Nephron progenitor cell (in vitro differentiated cells): ENCODE measurements around the gene PPP1R1B.

ENCODE experiments used
- DNase-seq: peaks from one replicate; pipeline ENCODE4 v3.0.0; 2021
- H3K27ac Mint-ChIP-seq: 2 replicates; pipeline ENCODE4 v1.8.0; 2021; ENCODE audit warnings: mild to moderate bottlenecking, moderate library complexity, mixed read lengths
- H3K27me3 Mint-ChIP-seq: 2 replicates; pipeline ENCODE4 v1.8.0; 2021; ENCODE audit warnings: mild to moderate bottlenecking, low read depth, mixed read lengths; ENCODE audit not compliant: poor library complexity
- H3K36me3 Mint-ChIP-seq: 2 replicates; pipeline ENCODE4 v1.8.0; 2021; ENCODE audit warnings: low read depth, mixed read lengths
- H3K4me1 Mint-ChIP-seq: 2 replicates; pipeline ENCODE4 v1.8.0; 2021; ENCODE audit warnings: mixed read lengths
- H3K4me3 Mint-ChIP-seq: 2 replicates; pipeline ENCODE4 v1.8.0; 2021; ENCODE audit warnings: mild to moderate bottlenecking, moderate library complexity, mixed read lengths
- H3K9me3 Mint-ChIP-seq: 2 replicates; pipeline ENCODE4 v1.8.0; 2021; ENCODE audit warnings: mild to moderate bottlenecking, moderate library complexity, mixed read lengths
- CTCF ChIP-seq: fragments of 200-600 bp; sonication (generic); IDR thresholded peaks from 2 replicates; pipeline ENCODE4 v1.5.0; 2021; ENCODE audit warnings: antibody characterized with exemption

Gene PPP1R1B

DNA sequence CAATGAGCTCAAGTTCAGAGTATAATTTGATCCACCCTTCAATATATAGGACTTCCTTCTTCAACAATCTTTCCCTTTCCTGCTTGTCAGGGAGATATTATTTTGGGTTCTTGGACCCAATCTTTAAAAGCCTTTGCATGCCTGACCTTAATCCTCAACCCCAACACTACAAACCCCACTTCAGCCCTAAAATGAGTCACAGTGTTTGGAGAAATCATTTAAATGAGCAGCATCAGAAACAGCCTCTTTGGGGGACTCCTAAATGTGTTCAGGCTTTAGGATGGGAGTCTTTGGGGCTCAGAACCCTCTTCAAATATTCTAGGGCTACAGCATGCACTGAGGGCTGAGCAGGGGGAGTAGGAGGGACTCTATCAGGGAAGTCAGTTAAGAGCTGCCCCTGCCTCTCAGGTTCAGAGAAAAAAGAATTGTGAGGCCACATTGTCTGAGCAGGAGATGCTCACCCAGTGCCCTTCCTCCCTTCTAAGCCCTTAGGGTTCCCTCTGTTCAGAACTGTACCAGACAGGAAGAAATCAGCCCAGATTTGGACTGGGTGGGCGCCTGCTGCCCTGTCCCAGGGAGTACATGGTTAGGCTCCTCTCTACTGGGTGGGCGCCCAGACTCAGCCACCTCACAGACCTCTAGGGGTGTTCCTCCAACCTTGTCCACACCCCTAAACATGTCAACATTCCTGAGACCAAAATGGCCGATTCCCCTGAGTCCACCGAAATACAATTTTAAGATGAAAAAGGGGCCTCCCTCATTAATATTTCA lies 24.0 kb upstream of the PPP1R1B start:
- no peak for DNase-seq
- no peak overlapping the region for H3K27ac Mint-ChIP-seq
- H3K4me3 Mint-ChIP-seq = no peak overlapping the region
- H3K9me3 Mint-ChIP-seq = no peaks in the 10 kb centered on the region
- no peaks in the 10 kb centered on the region for H3K4me1 Mint-ChIP-seq
- peaks cover 100% of the 10 kb centered on the region for H3K27me3 Mint-ChIP-seq
- no peak for TF ChIP-seq CTCF
- H3K36me3 Mint-ChIP-seq = no peaks in the 10 kb centered on the region

- no peak overlapping the region for H3K27ac Mint-ChIP-seq
- H3K4me1 Mint-ChIP-seq = no peaks in the 10 kb centered on the region
- no peaks in the 10 kb centered on the region for H3K36me3 Mint-ChIP-seq
- no peaks in the 10 kb centered on the region for H3K9me3 Mint-ChIP-seq
- peaks cover 100% of the 10 kb centered on the region for H3K27me3 Mint-ChIP-seq
- H3K4me3 Mint-ChIP-seq = no peak overlapping the region
- no peak for TF ChIP-seq CTCF
- no peak for DNase-seq
Measured at GRCh38 chr17:39603304-39604016, 23.3 kb upstream of the PPP1R1B start.

GRCh38 chr17:39604911-39605491 lies 21.8 kb upstream of the PPP1R1B start:
- Mint-ChIP-seq H3K27me3 (peaks cover 100% of the 10 kb centered on the region), H3K27ac (no peak overlapping the region), H3K9me3 (no peaks in the 10 kb centered on the region), H3K4me1 (no peaks in the 10 kb centered on the region), H3K4me3 (no peak overlapping the region), H3K36me3 (no peaks in the 10 kb centered on the region)
- TF ChIP-seq CTCF = no peak
- no peak for DNase-seq

DNA sequence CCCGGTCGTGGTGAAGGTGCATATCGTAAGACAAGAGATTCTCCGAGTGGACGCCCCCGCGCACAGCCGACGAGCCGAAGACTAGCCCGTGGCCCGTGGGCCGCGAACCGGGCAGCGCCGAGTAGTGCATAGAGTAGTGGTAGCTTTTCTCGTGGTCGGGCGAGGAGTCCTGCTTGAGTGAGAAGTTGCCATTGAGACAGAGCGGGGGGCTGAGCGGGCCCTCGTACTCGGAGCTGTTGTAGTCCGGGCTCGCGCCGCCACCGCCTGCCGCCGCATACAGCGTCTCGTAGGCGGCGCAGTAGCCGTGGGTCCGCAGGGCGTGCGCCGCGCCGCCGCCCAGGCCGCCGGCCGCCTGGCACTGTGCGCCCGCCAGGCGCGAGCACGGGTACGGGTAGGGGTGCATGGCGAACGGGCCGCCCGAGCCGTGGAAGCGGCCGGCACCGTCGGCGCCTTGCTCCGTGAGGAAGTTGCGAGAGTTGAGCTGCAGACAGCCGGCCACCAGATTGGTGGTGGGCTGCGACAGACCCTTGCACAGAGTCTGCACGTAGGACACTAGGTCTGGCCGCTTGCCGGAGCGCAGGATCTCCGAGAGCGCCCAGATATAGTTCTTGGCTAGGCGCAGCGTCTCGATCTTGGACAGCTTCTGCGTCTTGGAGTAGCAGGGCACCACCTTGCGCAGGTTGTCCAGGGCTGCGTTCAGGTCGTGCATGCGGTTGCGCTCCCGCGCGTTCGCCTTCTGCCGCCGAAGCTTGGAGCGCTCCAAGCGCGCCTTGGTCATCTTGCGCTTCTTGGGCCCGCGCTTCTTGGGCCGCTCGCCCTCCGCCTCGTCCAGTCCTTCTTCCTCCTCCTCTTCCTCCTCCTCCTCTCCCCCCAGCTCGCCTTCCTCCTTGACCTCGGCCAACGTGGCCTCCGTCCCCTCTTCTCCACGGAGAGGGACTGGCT lies 21.0 kb upstream of the PPP1R1B start:
- Mint-ChIP-seq H3K27me3 (peaks cover 100% of the 10 kb centered on the region), H3K36me3 (no peaks in the 10 kb centered on the region), H3K4me1 (no peaks in the 10 kb centered on the region), H3K9me3 (no peaks in the 10 kb centered on the region), H3K27ac (no peak overlapping the region), H3K4me3 (no peak overlapping the region)
- TF ChIP-seq CTCF = no peak
- peak; percentile 51 for DNase-seq

DNA sequence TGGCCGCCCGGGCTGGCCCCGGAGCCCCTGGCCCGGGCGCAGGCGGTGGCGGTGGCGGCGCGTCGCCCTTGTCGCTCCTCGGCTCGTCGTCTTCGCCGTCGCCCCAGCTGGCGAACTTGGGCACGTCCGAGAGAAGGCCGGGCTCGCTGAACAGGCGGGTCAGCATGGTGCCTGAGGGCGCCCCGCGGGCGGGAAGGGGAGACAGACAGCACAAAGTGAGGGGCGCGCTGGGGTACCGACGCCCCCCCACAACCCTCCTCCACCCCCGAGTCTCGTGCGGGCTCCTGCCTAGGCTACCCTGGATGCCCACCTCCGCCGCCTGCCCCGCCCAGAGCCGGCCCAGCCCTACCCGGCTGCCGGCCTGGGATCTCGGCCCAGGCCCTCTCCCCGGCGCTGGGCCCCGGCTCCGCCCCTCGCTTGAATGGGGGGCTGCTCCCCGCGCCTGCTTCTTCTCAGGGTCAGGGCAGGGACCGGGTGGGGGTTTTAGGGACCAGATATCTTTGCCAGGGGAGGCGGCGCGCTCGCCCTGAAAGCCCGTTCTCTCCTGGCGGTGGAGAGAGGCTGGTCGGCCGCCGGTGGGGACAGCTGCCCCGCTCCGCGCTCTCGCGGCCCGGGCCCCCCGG lies 20.2 kb upstream of the PPP1R1B start:
- no peak overlapping the region for H3K27ac Mint-ChIP-seq
- peaks cover 100% of the 10 kb centered on the region for H3K27me3 Mint-ChIP-seq
- no peaks in the 10 kb centered on the region for H3K9me3 Mint-ChIP-seq
- H3K4me3 Mint-ChIP-seq = no peak overlapping the region
- DNase-seq = peak; percentile 31
- H3K36me3 Mint-ChIP-seq = no peaks in the 10 kb centered on the region
- no peaks in the 10 kb centered on the region for H3K4me1 Mint-ChIP-seq
- TF ChIP-seq CTCF = no peak
